GM21390 (cell line): ENCODE results near the gene KDELR3.

Experiments
- ATAC-seq: cut with Tn5 transposase; IDR thresholded peaks from one replicate; pipeline ENCODE4 v1.9.1; 2021; ENCODE audit not compliant: unreplicated experiment

The KDELR3 gene

DNA sequence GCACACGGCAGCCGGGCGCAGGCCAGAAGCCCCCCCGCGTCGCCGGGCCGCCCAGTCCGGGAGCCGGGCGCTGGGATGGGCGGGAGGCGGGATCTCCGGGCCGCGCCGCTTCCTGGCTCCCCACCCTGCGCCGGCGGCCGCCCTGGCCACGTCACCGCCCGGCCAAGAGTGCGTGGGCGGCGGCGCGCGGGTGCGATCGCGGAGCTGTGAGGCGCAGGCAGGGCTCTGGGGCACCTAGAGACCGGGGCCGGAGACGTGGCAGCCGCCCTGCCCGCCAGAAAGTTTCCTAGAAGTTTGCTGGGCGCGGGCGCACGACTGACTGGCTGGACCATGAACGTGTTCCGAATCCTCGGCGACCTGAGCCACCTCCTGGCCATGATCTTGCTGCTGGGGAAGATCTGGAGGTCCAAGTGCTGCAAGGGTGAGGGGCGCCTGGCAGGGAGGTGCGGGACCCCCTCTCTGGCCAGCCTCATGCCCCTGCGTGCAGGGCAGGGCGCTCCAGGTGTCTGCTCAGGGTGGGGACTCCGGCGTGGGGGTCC, at the start of gene KDELR3:
TSS of gene KDELR3 (plus strand) at position 193 of the 539 bp plus-strand sequence. CDS start at position 331, 138 bp downstream.
- ATAC-seq = no peak

GRCh38 chr22:38418589-38418988, 49.3 kb upstream of the KDELR3 start:
- ATAC-seq = no peak

- no peak for ATAC-seq
These were observed 48.6 kb upstream of the KDELR3 start for GRCh38 chr22:38419121-38419857.

DNA sequence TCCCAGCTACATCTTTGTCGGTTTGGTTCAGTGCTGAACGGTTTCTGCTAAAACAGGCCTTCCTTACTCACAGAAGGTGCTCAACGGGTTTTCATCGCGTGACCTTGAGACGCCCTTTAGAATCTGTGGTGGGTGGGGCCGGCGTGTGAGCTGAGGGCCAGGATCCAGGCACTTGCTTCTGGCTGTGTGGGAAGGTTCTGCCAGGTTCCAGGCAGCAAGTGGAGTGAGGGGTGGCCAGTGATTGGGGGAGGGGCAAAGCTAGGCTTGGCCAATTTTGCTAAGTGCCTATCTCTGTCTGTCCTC, 48.1 kb upstream of the KDELR3 start:
- ATAC-seq = no peak

DNA sequence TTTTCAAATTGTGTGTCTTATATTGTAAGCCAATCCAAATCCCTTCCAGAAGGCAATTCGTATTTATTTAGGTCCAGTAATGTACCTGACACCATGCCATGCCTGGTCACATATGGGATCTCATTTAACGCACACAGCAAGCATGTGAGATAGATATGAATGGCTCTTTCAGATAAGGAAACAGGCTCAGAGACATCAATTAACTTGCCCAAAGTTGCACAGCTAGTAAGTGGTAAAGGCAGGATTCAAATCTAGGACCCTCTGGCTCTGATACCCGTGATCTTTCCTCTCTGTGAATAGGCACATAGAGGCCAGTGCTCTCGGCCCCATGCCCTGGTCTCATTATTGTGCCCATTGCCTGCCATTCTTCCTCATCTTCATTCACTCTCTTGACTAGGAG, 47.2 kb upstream of the KDELR3 start:
- ATAC-seq = no peak

- no peak for ATAC-seq
These were observed 45.0 kb upstream of the KDELR3 start for GRCh38 chr22:38422611-38423511.

- ATAC-seq = no peak
These were observed 44.1 kb upstream of the KDELR3 start for GRCh38 chr22:38423512-38424503.

DNA sequence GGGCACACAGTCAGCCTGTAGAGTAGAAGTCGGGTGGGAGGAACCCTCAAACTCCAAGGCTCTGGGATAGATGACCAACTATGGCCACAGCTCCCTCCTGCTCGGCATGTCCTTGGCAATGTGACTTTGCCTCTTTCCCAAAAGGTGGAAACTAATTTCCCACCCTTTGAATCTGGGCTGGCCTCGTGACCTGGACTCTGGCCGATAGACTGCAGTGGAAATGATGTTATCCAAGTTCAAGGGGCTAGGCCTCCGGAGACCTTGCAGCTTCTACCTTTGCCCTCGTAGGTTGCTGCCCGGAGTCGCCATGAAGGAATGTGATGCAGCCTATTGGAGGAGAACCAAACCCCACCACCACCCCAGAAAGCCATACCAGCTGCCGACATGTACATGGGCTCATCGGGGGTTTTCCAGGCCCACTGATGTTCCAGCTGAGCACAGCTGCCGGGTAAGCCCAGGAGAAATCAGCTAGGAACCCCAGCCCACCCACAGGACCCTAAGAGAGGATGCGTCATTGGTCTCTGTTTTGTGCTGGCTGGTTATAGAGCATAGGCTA, 43.3 kb upstream of the KDELR3 start:
- no peak for ATAC-seq

DNA sequence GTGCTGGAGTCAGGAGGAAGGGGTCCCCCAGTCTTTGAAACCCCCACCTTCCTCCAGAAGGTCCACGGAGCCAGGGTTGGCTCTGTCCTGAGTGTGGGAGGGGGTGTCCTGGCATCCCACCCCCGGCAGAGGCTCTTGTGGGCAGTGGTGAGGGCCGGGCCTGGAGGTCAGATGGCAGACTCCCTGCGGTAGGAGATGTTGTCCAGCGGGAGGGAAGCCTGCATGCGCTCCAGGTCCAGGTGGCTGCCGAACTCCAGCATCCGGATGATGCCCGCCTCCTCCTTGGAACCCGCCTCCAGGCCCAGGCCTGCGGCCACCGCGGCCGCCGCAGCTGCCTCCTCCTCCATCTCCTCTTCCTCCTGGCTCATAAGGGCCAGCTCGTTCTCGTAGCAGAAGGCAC, 41.3 kb upstream of the KDELR3 start:
- ATAC-seq = no peak

DNA sequence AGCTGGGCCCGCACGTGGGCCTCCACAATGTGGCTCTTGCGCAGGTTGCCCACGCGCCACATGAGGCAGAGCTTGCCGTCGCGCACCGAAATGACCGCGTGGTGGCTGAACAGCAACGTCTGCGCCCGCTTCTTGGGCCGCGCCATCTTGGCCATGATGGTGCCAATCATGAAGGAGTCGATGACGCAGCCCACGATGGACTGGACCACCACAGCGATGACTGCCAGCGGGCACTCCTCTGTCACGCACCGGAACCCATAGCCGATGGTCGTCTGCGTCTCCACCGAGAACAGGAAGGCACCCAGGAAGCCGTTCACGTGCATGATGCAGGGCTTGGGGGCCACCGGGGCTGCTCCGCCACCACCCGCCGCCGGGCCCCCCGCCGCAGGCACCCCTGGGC, 40.4 kb upstream of the KDELR3 start:
- no peak for ATAC-seq

- no peak for ATAC-seq
These were observed 40.0 kb upstream of the KDELR3 start for GRCh38 chr22:38427940-38428339.

- no peak for ATAC-seq
These were observed 39.2 kb upstream of the KDELR3 start for GRCh38 chr22:38428714-38429113.

GRCh38 chr22:38429499-38430068, 38.3 kb upstream of the KDELR3 start:
- no peak for ATAC-seq

- ATAC-seq = no peak
These were observed 36.5 kb upstream of the KDELR3 start for GRCh38 chr22:38431266-38432010.

- no peak for ATAC-seq
These were observed 35.6 kb upstream of the KDELR3 start for GRCh38 chr22:38432264-38432663.

GRCh38 chr22:38433871-38434270, 34.0 kb upstream of the KDELR3 start:
- no peak for ATAC-seq

GRCh38 chr22:38435010-38435409, 32.9 kb upstream of the KDELR3 start:
- ATAC-seq = no peak

DNA sequence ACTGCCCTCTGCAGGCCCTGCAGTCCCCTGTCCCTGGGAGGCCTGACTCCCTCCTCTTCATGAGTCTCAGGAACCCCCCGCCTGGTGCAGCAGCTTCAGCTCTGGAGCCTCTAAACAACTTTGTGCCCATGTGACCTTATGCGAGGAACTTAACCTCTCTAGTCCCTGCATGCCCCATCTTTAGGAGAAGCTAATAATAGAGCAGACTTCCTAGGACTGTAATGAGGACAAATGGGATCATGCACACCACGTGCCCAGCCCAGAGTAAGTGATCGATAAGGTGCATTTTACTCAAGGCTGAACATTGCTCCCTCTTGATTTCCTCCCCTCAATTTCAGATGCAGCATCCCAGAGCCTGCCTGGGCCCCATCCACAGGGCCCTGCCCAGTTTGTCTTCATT, 31.9 kb upstream of the KDELR3 start:
- no peak for ATAC-seq

GRCh38 chr22:38436629-38437395, 31.1 kb upstream of the KDELR3 start:
- ATAC-seq = no peak
